Activated T-cell treated with anti-CD3 and anti-CD28 coated beads for 24 hours (primary cell): Measurements from ENCODE around the gene ERVW-1.

Experiments used
- DNase-seq: peaks from one replicate; pipeline ENCODE4 v3.0.0-alpha.2; 2020; ENCODE audit warnings: low read depth

ERVW-1 gene

DNA sequence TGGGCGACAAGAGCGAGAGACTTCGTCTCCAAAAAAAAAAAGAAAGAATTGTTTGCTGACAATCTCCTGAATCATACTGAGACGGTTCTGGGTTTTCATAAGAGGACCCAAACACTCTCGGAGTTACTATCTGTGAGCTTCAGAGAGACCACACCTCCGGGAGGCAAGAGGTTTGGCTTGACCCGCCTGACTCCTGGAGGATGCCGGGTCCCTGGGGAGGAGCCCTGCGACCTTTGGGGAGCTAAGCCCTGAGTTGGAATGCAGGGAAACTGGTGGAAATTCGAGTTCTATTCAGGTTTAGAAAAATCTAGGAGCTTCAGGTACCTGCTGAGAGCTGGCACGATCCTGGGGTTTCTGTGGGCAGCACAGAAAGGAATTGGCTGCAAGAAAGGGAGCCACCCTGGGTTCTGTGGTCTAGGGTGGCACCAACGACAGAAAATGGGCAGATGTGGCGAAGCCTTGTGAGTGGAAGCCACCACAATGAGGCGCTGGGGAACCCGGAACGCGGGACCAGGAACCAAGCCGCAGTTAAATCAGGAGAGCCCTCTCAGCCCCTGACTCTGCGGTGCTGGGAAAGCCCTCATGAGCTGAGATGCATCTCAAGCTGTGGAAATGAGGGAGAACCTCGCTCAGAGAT is 52.3 kb downstream of the ERVW-1 start:
- DNase-seq = no peak

DNA sequence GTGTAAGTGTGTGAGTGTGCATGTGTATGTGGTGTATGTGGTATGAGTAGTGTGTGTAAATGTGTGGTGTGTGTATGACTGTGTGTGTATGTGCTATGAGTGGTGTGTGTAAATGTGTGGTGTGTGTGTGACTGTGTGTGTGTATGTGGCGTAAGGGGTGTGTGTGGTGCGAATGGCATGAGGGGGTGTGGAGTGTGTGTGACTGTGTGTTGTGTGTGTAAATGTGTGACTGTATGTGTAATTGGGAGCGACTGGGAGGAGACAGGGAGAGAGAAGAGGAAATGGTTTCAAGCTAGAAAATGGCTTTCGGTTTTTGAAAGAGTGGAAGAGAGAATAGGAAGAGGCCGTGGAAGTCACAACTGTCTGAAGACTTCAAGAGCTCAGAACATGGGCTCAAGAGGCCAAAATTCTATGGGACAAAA is 54.0 kb downstream of the ERVW-1 start:
- no peak for DNase-seq

DNA sequence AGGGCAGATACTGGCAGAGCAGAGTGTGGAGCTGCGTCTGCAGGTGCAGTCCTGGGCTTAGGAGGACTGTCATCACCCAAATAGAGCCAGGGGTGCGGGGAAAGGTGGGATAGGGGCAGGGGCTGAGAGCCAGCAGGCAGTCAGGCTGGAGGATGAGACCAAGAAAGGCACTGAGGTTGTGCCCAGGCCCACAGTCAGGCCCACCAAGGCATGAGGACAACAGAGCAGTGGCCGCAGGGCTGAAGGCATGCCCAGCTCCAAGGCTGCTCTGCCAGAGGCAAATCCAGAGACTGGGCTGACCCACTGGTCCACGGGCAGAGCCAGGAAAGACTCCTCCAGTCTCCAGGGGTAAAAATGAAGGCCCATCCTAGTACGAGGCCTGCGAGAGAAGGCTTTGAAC is 54.8 kb downstream of the ERVW-1 start:
- no peak for DNase-seq

DNA sequence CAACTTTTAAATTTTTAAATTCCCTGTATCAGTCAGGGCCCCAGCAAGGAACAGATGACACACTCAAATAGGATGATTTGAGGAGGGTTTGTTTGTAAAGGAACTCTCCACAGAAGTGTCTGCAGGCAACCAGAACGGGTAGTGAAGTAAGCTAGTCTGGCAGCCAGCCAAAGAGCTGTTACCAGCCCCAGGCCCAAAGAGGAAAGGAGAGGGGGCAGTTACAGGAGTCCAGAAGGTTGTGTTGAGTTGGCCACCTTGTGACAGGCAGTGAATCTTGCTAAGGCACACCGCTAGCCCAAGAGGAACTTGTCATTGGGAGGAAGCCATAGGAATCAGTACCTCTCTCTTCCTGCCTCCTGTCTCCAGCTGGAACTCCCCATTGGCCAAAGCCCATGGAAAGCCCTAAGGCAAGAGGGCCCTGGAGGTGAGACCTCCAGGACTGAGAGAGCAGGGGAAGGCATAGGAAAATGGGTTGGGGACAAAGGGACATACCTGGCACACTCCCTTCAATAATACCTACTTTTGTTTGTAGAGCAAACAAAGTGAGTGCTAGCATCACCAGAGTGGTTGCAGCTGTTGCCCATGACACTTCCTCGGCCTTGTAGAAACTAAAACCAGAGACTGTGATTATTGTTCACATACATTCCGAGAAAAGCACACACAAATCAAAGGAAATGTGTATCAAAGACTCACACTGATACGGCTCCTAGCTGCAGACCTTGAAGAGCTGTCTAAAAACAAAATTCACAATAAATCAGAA is 55.9 kb downstream of the ERVW-1 start:
- DNase-seq = no peak
